HG03135 (cell line): ENCODE measurements around the gene FBF1.
A peak's percentile ranks its signal among the peaks of the same experiment; 100 is the strongest.
"Not testable (repeated sequence)": the region's sequence is repeated elsewhere in the genome, so short reads cannot be mapped to it uniquely, and the experiment has no call there.

Experiments
- ATAC-seq: cut with Tn5 transposase; IDR thresholded peaks from one replicate; pipeline ENCODE4 v1.9.1; 2021; ENCODE audit warnings: mild to moderate bottlenecking, moderate library complexity; ENCODE audit not compliant: unreplicated experiment

The FBF1 gene

DNA sequence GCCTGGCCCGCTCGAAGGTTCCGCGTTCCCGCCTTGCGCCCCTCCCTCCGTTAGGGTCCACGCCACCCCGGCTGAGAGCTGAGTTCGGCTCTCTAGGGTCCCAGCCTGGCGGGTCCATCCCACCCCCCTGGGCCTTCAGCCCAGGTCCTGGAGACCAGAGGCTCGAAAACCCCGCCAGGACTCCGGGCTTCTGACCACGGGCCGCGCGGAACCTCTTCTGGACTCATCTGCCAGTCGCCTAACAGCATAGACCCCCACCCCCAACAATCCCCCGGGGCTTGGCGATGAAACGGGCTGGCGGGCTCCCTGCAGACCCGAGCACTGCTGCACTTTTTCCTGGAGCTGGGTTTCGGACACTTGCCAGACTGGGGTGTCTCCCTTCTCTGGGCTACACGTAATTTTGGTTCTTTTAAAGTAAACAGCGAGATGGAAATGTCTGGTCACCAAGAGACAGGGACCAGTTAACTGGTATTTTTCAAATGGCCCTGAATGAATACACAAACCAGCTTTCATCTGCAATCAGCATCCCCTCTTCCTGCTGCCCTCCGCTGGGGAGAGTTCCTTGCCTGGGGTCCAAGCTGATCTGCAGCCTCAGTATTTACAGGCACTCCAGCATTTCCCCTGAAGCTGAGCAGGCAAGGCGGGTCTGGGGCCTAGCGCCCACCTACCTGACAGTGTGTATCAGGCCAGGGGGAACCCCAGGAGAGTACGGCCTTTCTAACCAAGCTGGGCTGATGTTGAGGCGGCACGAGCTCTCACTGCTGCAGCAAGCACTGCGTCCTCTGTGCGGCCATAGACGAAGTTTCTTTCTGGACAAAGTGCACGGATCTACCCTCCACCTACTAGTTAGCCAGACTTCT is 43.5 kb downstream of the FBF1 start:
- no peak for ATAC-seq

DNA sequence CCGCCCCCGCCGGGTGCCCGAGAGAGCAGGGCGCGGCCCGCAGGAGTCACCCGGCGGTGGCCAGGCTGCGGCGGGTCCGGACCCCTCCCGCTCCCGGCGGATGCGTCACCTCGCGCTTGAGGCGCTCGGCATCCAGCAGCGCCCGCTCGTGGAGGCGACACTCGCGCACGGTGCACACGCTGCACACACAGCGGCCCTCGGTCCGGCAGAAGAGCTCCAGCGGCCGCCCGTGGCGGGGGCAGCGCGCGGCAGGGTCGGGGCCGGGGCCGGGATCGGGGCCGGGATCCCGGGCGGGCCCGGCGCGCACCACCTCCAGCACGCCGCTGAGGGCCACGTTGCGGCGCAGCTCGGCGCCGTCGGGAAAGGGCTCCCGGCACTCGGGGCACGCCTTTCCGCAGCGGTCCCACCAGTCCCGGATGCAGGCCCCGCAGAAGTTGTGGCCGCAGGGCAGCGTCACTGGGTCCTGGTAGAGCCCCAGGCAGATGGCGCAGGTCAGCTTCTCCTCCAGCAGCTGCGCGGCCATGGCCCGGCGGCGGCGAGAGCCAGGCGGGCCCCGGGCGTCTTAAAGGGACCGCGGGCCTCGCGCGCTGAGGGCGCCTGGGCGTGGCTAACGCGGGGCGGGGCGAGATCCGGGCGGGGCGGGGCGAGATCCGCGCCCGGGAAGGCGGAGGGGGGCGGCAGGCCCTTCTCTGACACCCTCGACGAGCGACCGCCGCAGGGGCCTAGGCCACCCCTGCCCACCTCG is 44.3 kb downstream of the FBF1 start, which contains the start of gene TRIM65:
TSS of gene TRIM65 (minus strand) at position 537 of the 745 bp plus-strand sequence. CDS start at position 523, 14 bp downstream.
- ATAC-seq = peak; percentile 55

DNA sequence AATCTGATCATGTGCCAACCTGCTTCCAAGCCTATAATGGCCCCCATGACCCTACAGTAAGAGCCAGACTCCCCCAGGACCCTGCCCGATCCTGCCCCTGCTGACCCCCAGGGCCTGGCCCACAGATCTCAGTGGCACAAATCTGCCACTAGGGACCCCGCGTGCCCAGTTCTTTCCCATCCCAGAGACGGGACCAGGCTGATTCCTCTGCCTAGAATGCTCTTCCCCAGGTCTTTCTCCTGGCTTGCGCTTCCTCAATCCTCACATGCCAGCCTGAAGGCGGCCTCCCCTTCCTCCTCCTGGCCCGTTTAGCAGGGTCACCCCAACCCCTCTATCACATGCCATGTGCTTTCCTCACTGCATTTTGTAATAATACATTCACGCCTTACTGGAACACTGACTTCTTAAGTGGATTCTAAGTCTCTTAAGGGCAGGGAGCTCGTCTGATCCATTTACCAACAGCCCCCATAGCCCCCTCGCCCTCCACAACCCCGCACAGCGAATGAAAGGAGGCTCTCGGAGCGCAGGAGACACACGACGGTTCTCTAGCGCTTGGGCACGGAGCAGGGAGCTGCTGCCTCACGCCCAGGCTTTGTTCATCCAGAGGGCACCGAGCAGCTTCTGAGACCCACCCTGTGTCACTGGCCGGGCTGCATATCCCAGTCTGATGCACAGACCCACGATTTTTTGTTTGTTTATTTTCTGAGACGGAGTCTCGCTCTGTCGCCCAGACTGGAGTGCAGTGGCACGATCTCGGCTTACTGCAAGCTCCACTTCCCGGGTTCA is 45.3 kb downstream of the FBF1 start:
- ATAC-seq = no peak

DNA sequence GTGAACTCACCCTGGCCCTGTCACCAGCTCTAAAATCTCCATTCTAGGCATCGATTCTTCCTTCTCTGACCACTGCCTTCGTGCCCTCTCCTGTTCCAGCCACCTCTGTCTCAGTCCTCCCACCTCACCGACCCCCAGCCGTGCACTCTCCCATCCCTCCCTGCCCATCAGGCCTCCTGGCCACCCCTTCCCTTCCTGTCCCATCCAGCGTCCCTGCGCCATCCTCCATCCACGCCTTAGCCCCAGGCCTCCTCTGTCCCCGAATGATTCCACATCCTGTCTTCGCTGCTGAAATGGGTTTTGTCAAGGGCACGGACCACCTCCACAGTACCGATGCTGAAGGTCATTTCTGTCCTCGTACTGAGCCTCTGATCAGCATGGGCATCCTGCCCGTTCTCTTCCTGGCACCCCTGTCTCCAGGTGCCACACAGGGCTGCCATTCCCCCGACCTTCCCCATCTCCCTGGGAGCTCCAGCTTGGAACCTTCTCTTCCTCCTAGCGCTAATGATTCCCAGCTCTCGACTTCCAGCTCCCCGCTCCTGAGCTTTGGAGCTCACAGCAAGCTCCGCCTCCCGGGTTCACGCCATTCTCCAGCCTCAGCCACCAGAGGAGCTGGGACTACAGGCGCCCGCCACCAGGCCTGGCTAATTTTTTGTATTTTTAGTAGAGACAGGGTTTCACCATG is 46.7 kb downstream of the FBF1 start:
- no peak for ATAC-seq

DNA sequence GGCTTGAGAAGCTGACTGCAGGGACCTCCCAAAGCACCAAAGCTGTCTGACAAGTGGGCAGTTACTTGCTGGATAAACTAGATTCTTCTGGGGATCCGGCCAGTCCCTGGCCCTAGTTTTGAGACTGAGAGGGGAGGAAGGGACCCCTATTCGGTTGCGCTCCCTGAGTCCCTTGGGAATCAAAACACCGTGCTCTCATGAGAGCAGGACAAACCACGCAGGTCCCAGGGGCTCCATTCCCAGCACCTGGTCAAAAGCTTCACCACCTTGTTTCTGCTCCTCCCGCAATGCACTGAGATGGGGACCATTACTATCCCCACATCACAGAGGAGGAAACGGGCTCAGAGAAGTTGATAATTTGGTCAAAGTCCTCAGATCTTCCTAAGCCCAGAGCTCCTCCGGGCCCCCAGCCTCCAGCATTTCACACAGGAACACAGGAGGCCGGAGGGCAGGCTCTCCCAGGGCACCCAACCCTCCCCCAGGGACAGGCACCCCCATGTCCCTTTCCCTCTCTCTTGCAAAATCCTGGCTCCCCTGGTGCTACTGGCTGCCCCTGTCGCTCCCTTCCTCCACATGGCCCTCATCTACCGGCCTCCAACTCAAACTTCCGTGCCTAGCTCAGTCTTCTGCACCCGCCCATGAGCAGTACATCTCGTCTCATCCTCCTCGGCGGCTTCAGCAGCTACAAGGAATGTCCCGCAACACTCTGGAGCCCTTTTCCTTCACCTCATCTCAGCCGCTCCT is 47.4 kb downstream of the FBF1 start:
- ATAC-seq = no peak

DNA sequence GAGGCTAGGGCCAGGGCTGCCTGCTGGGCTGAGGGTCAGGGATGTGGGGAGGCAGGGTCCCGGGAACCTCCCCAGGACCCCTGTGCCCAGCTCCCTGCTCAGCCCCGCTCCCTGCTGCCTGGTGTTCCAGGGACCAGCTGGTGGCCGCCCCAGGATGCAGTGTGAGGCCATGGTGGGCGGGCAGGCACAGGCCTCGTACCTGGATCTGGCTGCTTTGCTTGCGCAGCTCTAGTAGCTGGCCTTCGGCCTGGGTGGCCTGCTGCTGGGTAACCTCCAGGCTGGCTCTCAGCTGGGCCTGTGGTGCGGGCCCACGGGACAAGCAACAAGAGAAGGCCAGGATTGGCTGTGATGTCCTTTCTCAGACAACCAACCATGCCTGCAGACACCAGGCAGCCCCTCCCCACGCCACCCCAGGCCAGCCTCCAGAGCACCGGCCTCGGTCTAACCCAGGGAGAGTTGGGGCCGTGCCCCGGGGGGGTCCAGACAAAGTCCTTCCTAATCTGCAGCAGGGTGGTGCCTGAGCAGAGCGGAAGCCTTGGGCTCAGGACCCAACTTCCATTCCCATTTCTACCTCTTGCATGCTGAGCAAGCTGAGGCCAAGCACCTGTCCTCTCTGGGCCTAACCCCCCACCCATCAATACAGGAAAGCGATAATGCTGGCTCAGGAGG is 48.2 kb downstream of the FBF1 start:
- no peak for ATAC-seq

DNA sequence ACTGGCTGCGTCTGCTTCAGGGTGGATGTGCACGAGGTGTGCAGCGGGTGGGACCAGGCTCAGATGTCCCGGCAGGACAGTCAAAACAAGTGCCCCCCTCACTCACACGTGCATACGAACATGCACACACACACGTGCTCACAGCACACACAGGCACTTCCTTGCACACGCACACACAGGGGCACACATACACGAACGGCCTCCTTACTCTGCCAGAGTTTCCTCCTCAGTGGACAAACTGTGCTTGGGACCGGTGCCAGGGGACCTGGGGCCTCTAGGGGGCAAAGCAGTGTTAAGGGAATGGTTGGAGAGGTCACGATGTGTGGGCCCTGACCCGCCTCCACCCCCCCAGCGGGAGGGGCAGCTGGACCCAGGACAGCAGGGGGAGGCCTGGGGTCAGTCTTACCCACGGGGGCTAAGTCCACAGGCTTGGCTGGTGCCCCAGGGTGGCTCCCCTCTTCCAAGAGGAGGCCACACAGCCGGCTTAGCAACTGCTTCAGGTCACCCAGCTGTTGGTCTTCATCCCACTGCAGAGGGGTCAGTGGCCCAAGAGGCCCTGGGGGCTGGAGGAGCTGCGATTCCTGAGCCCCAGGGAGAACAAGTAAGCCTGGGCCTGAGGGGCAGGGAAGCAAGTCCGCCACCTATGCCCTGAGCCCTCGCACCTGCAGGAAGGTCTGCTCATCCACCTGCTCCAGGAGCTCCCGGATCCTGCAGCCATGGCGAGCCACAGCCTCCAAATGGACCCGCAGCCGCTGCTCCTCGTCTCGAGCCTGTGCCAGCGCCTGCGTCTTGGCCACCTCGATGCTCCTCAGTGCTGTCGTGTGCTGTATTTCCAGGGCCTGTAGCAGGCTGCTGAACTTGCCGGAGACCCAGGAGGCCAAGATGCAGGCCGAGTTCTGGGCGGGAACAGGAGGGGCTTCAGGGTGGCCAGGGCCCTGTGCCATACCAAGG is 49.0 kb downstream of the FBF1 start:
- no peak for ATAC-seq

DNA sequence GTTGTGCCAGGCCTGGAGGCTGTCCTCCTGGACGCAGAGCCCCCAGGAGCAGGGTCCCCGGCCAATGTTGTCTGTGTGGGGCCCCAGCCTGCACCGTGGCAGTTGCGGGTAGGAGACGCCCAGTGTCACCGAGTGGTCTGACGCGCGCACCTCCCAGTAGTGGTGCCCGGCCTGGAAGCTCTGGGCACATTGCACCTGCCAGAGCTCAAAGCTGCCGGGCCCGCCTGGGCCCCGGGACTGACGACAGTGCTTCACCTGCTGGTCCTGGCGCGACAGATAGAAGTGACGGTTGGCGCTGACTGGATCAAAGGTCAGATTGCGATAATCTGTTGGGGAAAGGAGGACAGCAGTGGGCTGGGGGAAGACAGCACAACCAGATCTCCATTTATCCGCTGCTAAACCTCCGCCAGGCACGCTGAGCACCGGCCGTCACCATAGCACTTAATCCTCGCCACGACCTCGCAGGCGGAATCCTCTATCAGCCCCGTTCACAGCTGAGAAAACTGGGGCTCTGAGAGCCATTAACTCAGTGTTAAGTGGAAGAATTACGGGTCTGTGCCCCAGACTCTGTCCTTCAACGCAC is 49.7 kb downstream of the FBF1 start:
- no peak for ATAC-seq

DNA sequence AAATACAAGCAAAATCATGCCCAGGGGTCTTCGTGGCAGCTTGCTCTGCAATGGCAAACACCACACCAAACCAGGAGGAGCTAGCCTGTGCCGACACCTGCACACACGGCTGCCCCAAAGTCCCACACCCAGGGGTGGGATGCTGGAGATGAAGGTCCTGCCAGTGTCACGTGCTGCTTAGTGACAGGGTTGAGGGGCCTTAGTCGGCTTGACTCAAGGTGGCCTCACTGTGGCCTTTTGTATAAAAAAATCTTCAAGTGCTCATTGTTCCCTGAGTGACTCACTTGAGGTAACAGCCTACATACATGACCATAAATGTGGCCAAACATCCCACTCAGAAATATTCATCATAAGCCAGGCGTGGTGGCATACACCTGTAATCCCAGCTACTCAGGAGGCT is 51.4 kb downstream of the FBF1 start:
- ATAC-seq = no peak

DNA sequence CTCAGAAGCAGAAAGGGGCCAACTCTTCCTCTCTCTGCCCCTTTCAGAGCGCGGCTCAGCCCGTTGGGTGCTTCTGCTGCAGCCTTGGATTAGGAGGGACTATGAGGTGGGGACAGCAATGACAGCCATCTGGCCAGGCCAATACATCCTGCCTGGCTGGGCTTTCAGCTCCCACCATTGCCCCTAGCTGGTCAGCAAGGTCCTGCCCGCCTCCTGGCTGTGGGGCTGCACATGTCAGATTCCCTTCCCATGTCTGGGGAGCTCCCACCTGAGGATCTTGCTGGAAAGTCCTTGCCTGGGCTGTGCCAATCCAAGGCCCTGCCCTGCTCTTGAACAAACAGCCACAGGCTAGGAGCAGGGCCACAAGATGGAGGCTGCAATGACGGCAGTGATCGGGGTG is 52.4 kb downstream of the FBF1 start:
- no peak for ATAC-seq

DNA sequence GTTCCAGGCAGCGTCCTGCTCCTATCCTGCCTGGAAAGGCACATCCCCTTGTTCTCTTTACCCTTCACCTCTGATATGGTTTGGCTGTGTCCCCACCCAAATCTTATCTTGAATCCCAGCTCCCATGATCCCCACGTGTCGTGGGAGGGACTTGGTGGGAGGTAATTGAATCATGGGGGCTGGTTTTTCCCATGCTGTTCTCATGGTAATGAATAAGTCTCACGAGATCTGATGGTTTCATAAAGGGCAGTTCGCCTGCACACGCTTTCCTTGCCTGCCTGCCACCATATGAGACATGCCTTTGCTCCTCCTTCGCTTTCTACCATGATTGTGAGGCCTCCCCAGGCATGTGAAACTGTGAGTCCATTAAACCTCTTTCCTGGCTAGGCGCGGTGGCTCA is 55.0 kb downstream of the FBF1 start:
- ATAC-seq = not testable (repeated sequence)

DNA sequence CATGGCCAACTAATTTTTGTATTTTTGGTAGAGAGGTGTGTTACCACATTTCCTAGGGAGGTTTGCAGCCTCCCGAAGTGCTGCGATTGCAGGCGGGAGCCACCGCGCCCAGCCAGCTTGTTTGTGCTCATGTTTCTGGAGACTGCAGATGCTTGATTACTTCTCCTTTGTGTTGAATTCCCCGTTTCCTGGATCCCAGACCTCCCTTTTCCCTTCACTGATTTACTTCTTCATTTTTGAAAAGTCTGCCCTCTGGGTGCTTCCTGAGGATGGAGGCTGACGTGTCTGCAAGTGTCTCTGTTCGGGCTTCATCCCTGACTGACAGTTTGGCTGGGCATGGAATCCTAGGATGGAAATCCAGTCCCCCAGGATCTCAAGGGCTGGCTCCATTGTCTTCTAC is 55.4 kb downstream of the FBF1 start:
- ATAC-seq = no peak

DNA sequence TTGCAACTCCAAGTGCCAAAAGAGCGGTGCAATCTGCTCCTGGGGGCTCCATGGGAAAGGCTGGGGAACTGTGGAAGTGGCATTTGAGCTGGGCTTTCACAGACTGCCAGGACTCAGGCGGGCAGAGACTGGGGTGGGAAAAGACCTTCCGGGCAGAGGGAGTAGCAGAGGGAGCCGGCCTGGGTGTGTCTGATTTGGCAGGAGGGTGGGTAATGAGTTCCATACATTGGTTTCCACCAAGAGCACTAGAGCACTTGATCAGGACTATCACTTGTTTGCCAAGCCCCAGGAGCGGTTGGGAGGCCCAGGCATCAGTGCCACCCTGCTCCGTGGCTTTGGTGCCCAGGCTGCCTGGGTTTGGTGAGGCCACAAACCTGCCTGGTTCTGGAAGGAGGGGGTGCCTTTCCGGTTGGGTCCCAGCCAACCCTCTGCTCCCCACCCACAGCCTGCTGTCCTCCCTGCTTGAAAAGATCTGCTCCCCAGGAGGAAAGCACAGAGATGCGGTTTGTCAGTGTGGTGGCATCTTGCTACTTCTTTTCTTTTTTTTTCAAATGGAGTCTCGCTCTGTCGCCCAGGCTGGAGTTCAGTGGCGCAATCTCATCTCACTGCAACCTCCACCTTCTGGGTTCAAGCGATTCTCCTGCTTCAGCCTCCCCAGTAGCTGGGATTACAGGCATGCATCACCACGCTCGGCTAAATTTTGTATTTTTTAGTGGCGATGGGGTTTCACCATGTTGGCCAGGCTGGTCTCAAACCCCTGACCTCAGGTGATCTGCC is 59.0 kb downstream of the FBF1 start:
- ATAC-seq = no peak

DNA sequence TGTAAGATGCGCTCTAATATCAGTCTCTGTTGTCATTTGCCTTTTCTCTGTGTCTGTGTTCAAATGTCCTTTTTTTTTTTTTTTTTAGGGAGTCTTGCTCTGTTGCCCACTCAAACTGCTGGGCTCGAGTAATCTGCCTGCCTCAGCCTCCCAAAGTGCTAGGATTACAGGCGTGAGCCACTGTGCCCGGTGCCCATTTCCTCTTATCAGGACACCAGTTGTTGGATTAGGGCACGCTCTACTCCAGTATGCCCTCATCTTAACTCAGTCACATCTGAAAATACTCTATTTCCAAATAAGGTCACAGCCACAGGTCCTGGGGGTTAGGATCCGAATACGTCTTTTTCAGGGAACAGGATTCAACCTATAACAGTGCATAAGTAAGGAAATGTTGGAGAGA is 60.6 kb downstream of the FBF1 start:
- ATAC-seq = no peak

DNA sequence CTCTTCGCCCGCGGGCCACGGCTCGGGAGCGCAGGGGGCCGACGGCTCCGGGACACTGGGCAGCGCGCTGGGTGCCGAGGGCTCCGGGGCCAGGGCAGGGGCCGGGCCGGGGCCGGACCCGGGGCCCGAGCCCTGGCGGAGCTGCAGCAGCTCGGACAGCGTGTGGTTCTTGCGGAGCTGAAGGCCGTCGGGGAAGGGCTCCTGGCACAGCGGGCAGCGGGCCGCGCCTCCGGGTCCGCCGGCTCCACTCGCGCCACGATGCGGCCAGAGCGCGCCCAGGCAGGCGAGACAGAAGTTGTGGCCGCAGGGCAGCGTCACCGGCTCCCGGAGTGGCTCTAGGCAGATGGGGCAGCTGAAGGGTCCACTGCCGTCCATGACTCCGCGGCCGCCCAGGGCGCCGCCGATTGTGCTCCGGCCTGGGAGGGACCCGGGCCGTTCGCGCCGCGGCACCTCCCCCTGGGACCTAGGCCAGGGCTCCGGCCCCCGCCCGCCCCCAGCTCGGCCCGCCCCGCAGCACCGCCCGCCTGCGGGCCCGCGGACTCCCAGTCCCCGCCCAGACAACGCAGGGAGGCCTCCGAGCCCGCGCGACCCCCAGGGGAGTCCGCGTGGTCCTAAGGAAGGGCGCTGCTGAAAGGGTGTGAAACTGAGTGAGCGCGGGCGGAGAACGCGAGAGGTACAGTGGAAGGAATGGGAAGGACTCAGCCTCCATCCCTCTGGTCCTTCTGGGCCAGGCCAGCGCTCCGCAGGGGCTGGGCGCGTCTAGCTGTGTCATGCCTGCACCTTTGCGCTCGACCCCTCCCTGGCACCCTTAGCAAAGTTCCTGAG is 62.5 kb downstream of the FBF1 start, which contains the start of gene TRIM47:
TSS of gene TRIM47 (minus strand) at position 408 of the 825 bp plus-strand sequence. CDS start at position 375, 33 bp downstream.
- ATAC-seq = peak; percentile 10

DNA sequence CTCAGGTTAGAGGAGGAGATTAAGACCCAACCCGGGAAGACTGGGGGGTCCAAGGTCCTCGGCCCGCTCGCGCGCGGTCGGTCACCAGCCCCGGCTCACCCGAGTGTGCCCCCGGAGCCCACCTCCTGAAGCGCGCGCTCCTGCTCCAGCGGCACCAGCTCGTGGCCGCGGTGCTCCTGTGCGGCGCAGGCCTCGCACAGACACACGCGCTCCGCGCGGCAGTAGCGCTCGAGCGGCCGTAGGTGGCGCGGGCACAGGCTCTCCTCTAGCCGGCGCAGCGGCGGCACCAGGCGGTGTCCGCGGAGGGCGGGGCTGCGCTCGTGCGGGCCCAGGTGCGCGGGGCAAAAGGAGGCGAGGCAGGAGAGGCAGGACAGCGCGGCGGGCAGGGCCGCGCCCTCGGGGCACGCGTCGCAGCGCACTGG is 63.1 kb downstream of the FBF1 start:
- ATAC-seq = peak; percentile 51
